OCI-LY7 (cell line): Measurements from ENCODE around the gene CA14.

Experiments used
- EZH2phosphoT487 ChIP-seq: fragments of 200-600 bp; sonication (generic); IDR thresholded peaks from 2 replicates; pipeline ENCODE4 v1.6.1; 2018; ENCODE audit warnings: low read depth, borderline replicate concordance, mild to moderate bottlenecking, mixed run types, antibody characterized with exemption, low read length, moderate library complexity, mixed read lengths
- TF ChIP-seq, protein P1 (sequence below): fragments of 200-600 bp; sonication (generic); conservative IDR thresholded peaks from 2 replicates; pipeline ENCODE4 v1.5.1; 2014; ENCODE audit warnings: mild to moderate bottlenecking, antibody characterized with exemption, low read length, moderate library complexity, mixed read lengths

DNA sequence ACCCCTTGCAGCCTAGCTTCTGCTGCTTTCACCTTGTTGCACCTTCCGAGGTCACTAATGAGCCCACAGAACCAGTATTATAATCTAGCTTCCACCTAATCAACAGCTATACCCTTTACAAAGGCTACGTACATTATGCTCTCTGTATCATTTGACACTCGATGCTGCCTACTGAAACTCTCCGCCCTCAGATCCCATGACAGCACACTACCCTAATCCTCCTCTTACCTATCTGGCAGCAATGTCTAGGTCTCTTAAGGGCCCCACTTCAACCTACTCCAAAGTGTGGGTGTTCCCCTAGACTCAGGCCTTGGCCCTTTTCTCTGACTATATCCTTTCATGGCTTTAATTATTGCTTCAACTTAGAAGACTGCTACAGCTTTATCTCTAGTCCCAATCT is 31.2 kb downstream of the CA14 start:
- TF ChIP-seq, protein P1, sequence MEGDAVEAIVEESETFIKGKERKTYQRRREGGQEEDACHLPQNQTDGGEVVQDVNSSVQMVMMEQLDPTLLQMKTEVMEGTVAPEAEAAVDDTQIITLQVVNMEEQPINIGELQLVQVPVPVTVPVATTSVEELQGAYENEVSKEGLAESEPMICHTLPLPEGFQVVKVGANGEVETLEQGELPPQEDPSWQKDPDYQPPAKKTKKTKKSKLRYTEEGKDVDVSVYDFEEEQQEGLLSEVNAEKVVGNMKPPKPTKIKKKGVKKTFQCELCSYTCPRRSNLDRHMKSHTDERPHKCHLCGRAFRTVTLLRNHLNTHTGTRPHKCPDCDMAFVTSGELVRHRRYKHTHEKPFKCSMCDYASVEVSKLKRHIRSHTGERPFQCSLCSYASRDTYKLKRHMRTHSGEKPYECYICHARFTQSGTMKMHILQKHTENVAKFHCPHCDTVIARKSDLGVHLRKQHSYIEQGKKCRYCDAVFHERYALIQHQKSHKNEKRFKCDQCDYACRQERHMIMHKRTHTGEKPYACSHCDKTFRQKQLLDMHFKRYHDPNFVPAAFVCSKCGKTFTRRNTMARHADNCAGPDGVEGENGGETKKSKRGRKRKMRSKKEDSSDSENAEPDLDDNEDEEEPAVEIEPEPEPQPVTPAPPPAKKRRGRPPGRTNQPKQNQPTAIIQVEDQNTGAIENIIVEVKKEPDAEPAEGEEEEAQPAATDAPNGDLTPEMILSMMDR = no peak
- no peak for TF ChIP-seq EZH2phosphoT487
